ENCODE data around the gene PCOLCE2.

GRCh38 chr3:142904639-142905436 is 16.0 kb upstream of the PCOLCE2 start:
- TF ChIP-seq, protein P1, sequence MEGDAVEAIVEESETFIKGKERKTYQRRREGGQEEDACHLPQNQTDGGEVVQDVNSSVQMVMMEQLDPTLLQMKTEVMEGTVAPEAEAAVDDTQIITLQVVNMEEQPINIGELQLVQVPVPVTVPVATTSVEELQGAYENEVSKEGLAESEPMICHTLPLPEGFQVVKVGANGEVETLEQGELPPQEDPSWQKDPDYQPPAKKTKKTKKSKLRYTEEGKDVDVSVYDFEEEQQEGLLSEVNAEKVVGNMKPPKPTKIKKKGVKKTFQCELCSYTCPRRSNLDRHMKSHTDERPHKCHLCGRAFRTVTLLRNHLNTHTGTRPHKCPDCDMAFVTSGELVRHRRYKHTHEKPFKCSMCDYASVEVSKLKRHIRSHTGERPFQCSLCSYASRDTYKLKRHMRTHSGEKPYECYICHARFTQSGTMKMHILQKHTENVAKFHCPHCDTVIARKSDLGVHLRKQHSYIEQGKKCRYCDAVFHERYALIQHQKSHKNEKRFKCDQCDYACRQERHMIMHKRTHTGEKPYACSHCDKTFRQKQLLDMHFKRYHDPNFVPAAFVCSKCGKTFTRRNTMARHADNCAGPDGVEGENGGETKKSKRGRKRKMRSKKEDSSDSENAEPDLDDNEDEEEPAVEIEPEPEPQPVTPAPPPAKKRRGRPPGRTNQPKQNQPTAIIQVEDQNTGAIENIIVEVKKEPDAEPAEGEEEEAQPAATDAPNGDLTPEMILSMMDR (IDR thresholded peaks at IDR 0.05; ENCODE audit: low read depth, low read length, missing input control): peak; percentile 25
- no peak for TF ChIP-seq JUND (IDR thresholded peaks at IDR 0.05)
- TF ChIP-seq TAF1 (conservative IDR thresholded peaks at IDR 0.05): no peak
- peak; percentile 62 to 72 for TF ChIP-seq RAD21 (IDR thresholded peaks at IDR 0.05)
- TF ChIP-seq, protein P2, sequence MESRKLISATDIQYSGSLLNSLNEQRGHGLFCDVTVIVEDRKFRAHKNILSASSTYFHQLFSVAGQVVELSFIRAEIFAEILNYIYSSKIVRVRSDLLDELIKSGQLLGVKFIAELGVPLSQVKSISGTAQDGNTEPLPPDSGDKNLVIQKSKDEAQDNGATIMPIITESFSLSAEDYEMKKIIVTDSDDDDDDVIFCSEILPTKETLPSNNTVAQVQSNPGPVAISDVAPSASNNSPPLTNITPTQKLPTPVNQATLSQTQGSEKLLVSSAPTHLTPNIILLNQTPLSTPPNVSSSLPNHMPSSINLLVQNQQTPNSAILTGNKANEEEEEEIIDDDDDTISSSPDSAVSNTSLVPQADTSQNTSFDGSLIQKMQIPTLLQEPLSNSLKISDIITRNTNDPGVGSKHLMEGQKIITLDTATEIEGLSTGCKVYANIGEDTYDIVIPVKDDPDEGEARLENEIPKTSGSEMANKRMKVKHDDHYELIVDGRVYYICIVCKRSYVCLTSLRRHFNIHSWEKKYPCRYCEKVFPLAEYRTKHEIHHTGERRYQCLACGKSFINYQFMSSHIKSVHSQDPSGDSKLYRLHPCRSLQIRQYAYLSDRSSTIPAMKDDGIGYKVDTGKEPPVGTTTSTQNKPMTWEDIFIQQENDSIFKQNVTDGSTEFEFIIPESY (IDR thresholded peaks at IDR 0.05): no peak
- TF ChIP-seq GABPA (IDR thresholded peaks at IDR 0.05 in 1 of 2, conservative IDR thresholded peaks at IDR 0.05 in 1 of 2): no peak
- no peak for TF ChIP-seq YY1 (IDR thresholded peaks at IDR 0.05)
- no peak for TF ChIP-seq MAX (IDR thresholded peaks at IDR 0.05)
